ENCODE data around the gene CHCHD4.

DNA sequence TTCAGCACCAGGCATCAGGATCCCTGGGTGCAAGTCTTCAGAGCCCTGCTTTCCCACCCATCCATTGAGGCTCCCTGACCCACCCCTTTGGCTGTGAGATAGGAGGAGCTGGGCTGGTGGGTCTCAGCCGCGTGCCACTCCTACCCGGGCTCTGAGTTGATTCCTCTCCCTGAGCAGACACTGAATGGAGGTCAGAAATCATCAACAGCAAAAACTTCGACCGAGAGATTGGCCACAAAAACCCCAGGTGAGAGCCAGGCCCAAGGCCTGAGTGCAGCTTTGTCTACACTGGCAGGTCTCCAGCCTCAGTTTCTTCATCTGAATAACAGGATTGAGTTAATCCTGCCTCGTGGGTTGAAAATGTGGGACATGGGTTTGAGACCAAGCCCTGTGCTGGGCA is 8.0 kb upstream of the CHCHD4 start:
- no peak for TF ChIP-seq POLR2A (IDR thresholded peaks at IDR 0.05; ENCODE audit: low read length)
- TF ChIP-seq GATA1 (IDR thresholded peaks at IDR 0.05; ENCODE audit: low read depth, low read length): no peak
